ENCODE results near the gene JPH3. TPM values are rescaled to one million over a fixed set of nuclear protein-coding genes. Genes with fewer than 3 reads are reported as not detected.

Gene JPH3
- total and polyA plus RNA-seq, 10 donors, result 0.03 TPM; not detected in 9

DNA sequence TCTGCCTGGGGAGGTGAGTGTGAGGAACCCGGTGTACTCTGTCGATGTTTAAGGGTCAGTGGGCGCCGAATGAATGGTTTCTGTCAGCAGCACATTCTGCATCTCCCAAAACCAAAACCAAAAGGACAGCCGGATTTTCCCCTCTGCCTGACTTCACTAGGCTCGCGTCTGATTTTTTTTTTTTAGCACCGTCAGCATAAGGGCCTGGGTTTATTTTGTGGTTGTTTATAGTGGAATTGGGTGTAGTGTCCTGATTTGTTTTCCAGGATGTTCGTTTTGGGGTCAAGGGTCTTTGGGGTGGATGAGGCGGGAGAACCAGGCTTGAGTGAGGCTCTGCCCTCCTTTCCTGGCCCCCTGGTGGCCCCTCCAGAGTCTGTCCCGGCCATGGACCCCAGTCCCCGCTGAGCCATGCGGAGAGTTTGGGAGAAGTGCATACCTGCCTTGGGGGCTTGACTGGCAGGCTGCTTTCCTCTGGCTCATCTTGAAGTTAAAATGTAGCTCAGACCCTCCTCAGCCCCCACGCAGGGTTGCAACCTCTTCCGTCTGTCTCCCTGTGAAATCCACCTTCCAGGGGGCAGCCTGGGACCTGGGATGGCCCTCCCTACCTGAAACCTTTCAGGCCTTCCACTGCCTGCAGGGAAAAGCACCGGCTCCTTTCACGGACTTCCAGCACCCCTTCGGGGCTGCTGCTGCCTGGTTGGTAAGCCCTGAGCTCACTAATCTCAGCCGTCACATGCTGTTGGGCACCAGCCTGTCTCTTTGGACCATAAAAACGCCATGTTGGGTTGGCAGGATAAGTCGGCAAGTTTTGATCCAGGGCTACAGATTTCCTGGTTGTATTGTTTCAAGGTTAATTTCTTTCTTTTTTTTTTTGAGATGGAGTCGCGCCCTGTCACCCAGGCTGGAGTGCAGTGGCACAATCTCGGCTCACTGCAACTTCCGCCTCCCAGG is 60.2 kb downstream of the JPH3 start:
- intact Hi-C loops (cut with DNase I; ENCODE audit: low total_unique reads), result no loop called here
- TF ChIP-seq CTCF (IDR thresholded peaks at IDR 0.05 in 8 of 11, conservative IDR thresholded peaks at IDR 0.05 in 3 of 11) (no peak), POLR2A (IDR thresholded peaks at IDR 0.05) (no peak), POLR2AphosphoS5 (IDR thresholded peaks at IDR 0.05) (no peak)
- H3K4me3 ChIP-seq, result no peak overlapping the region

GRCh38 chr16:87664792-87665191 is 62.5 kb downstream of the JPH3 start:
- Histone ChIP-seq H3K9me3 (no peaks in the 10 kb centered on the region), H3K27ac (no peak overlapping the region), H3K36me3 (no peaks in the 10 kb centered on the region), H3K27me3 (replicated peaks in 1 of 7) (peaks cover 0 to 84% (median 3%) of the 10 kb centered on the region in 7 donors), H3K4me3 (no peak overlapping the region), H3K4me1 (peaks cover 0 to 6% (median 0%) of the 10 kb centered on the region in 6 donors)
- DNase-seq, result no peak
- intact Hi-C loops (cut with DNase I; ENCODE audit: low total_unique reads), result no loop called here
- WGBS, 5 donors, result 64 to 89% (median 68%) methylated on average over 10 to 11 of the region's 11 CpGs
- TF ChIP-seq POLR2AphosphoS5 (IDR thresholded peaks at IDR 0.05), result no peak
- TF ChIP-seq CTCF (IDR thresholded peaks at IDR 0.05 in 8 of 11, conservative IDR thresholded peaks at IDR 0.05 in 3 of 11), result no peak
- no peak for TF ChIP-seq POLR2A (IDR thresholded peaks at IDR 0.05)

More for the DNA sequence above, 60.2 kb downstream of the JPH3 start:
- Histone ChIP-seq H3K4me1 (peaks cover 0 to 6% (median 0%) of the 10 kb centered on the region in 6 donors), H3K36me3 (no peaks in the 10 kb centered on the region), H3K27me3 (replicated peaks in 1 of 7) (peaks cover 0 to 91% (median 0%) of the 10 kb centered on the region in 7 donors), H3K27ac (no peak overlapping the region), H3K9me3 (peaks cover 0 to 6% (median 5%) of the 10 kb centered on the region in 8 donors)
- 78 to 84% (median 81%) methylated on average over 25 of the region's 25 CpGs for WGBS, 5 donors
- DNase-seq, result no peak

DNA sequence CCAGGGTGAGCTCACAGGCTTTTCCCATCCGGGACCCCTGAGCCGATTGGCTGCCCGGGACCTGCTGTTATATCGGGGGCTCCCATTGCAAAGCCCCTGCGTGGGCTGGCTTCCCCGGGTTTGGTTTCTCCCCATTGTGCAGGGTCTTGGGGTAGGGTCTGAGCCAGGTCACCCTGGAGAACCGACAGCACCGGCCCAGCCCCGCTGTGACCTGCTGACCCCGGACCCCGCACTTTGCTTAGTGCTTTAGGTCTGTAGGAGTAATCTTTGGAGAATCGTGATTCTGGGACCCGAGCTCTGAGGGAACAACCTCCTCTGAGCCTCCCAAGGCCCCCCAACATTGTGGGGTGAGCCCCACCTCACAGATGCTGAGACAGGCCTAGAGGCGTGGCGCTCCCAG is 62.9 kb downstream of the JPH3 start:
- intact Hi-C loops (cut with DNase I; ENCODE audit: low total_unique reads), result no loop called here
- Histone ChIP-seq H3K4me1 (peaks cover 0 to 6% (median 0%) of the 10 kb centered on the region in 6 donors), H3K9me3 (no peaks in the 10 kb centered on the region), H3K4me3 (no peak overlapping the region), H3K36me3 (no peaks in the 10 kb centered on the region), H3K27ac (no peak overlapping the region), H3K27me3 (replicated peaks in 1 of 7) (peaks cover 0 to 84% (median 3%) of the 10 kb centered on the region in 7 donors)
- WGBS, 5 donors, result 82 to 92% (median 87%) methylated on average over 14 to 15 of the region's 15 CpGs
- TF ChIP-seq CTCF (IDR thresholded peaks at IDR 0.05 in 8 of 11, conservative IDR thresholded peaks at IDR 0.05 in 3 of 11) (no peak), POLR2A (IDR thresholded peaks at IDR 0.05) (no peak), POLR2AphosphoS5 (IDR thresholded peaks at IDR 0.05) (no peak)
- DNase-seq, result no peak

DNA sequence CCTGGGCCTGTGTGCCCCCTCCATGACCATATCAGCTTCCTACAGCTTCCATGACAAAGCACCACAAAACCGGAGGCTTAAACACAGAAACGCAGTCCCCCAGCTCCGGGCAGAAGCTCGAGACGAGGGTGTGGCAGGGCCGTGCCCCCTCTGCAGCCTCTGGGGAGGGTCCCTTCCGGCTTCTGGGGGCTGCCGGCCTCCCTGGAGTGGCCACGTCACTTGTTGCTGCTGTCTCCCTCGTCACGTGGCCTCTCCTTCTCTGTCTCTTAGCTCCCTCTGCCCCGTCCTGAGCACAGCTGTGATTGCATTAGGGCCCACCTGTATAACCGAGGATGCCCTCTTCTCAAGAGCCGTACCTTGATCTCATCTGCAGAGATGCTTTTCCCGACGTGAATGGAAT is 64.6 kb downstream of the JPH3 start:
- TF ChIP-seq CTCF (IDR thresholded peaks at IDR 0.05 in 8 of 11, conservative IDR thresholded peaks at IDR 0.05 in 3 of 11) (no peak), POLR2AphosphoS5 (IDR thresholded peaks at IDR 0.05) (no peak), POLR2A (IDR thresholded peaks at IDR 0.05) (no peak)
- no peaks in the 10 kb centered on the region for H3K36me3 ChIP-seq
- intact Hi-C loops (cut with DNase I; ENCODE audit: low total_unique reads), result no loop called here
- peaks cover 0 to 5% (median 0%) of the 10 kb centered on the region in 6 donors for H3K4me1 ChIP-seq
- H3K27me3 ChIP-seq (replicated peaks in 1 of 7), result peaks cover 0 to 70% (median 1%) of the 10 kb centered on the region in 7 donors
- H3K9me3 ChIP-seq, result no peaks in the 10 kb centered on the region
- DNase-seq, result no peak
- H3K4me3 ChIP-seq, result no peak overlapping the region
- WGBS, 5 donors, result 70 to 77% (median 74%) methylated on average over 13 to 16 of the region's 16 CpGs
- H3K27ac ChIP-seq, result no peak overlapping the region
